DND-41 (cell line): ENCODE data around the gene NEK9.

Experiments
- ATAC-seq: fragments of 200-7000 bp; cut with Tn5 transposase; 3 replicates; pipeline ENCODE4 v1.9.1; 2021; ENCODE audit warnings: low read depth; ENCODE audit not compliant: insufficient read depth
- DNase-seq: peaks from one replicate; pipeline ENCODE4 v3.0.0-alpha.2; 2020
- H2AFZ ChIP-seq: 2 replicates; pipeline ENCODE4 v1.6.0; 2012; ENCODE audit warnings: low read depth, low read length
- H3K27ac ChIP-seq: 2 replicates; pipeline ENCODE4 v1.5.1; 2012; ENCODE audit warnings: low read length, inconsistent platforms
- H3K27me3 ChIP-seq: fragments of 200-600 bp; sonication (generic); 2 replicates; pipeline ENCODE4 v1.6.0; 2012; ENCODE audit warnings: low read length, mild to moderate bottlenecking, inconsistent platforms; ENCODE audit not compliant: insufficient read depth, poor library complexity
- H3K36me3 ChIP-seq: 2 replicates; pipeline ENCODE4 v1.5.1; 2012; ENCODE audit warnings: low read length, inconsistent platforms; ENCODE audit not compliant: insufficient read depth
- H3K4me1 ChIP-seq: 2 replicates; pipeline ENCODE4 v1.5.1; 2012; ENCODE audit warnings: mild to moderate bottlenecking, low read length; ENCODE audit not compliant: insufficient read depth
- H3K4me2 ChIP-seq: 2 replicates; pipeline ENCODE4 v1.6.0; 2012; ENCODE audit warnings: mild to moderate bottlenecking, moderate library complexity, low read length, inconsistent platforms; ENCODE audit not compliant: insufficient read depth
- H3K4me3 ChIP-seq, 2 experiments: fragments of 200-600 bp in 1 of 2; shearing (Covaris generic) in 1 of 2; 2 replicates each; pipeline ENCODE4 v1.5.1; 2012 to 2016; ENCODE audit warnings: inconsistent platforms in 2 of 2, low read length in 2 of 2, mild to moderate bottlenecking in 2 of 2, low read depth in 1 of 2, moderate library complexity in 1 of 2
- H3K79me2 ChIP-seq: 2 replicates; pipeline ENCODE4 v1.6.0; 2012; ENCODE audit warnings: low read length, inconsistent platforms; ENCODE audit not compliant: insufficient read depth
- H3K9ac ChIP-seq: 2 replicates; pipeline ENCODE4 v1.6.0; 2012; ENCODE audit warnings: low read depth, mild to moderate bottlenecking, inconsistent platforms, low read length, moderate library complexity
- H3K9me3 ChIP-seq: 2 replicates; pipeline ENCODE4 v1.5.1; 2012; ENCODE audit warnings: low read length, moderate library complexity, mild to moderate bottlenecking, inconsistent platforms; ENCODE audit not compliant: insufficient read depth, severe bottlenecking
- H4K20me1 ChIP-seq: 2 replicates; pipeline ENCODE4 v1.6.0; 2012; ENCODE audit warnings: low read length; ENCODE audit not compliant: insufficient read depth
- EZH2 ChIP-seq: IDR thresholded peaks from 3 replicates; pipeline ENCODE4 v1.6.1; 2012; ENCODE audit warnings: borderline replicate concordance, low read depth, mild to moderate bottlenecking, moderate library complexity, low read length, inconsistent platforms; ENCODE audit not compliant: severe bottlenecking
- TF ChIP-seq, protein P1 (sequence below): IDR thresholded peaks from 2 replicates; pipeline ENCODE4 v1.5.1; 2012; ENCODE audit warnings: borderline replicate concordance, low read length, moderate library complexity, mild to moderate bottlenecking; ENCODE audit not compliant: poor library complexity, severe bottlenecking; ENCODE audit errors: extremely low read depth

The NEK9 gene

DNA sequence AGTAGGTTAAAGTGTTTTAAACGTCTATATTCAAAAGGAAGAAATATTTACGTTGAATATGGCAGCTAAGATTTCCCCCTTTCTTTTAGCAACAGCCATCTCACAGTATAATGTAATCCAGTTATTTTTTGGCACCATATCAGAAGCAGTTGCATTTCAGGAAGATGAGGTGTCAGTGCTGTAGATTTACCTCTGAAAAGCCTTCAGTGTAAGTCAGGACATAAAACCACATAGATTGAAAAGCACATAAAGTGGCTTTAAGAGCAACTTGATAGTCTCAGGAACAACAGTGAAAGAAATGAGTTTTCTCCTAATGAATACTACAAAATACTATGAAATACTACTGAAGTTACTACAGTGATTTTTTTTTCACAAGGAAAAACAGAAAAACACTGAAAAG lies 82.5 kb downstream of the NEK9 start:
- ATAC-seq, result 0 out of 3 replicates have a peak, but pooled peaks have one; percentile 19
- H3K4me3 ChIP-seq, result no peak overlapping the region
- no peak overlapping the region for H2AFZ ChIP-seq
- H3K4me2 ChIP-seq, result peak overlapping the region; percentile 26; the same call in 1 of the 2 replicates
- H3K9me3 ChIP-seq, result no peaks in the 10 kb centered on the region
- H4K20me1 ChIP-seq, result peaks cover 5% of the 10 kb centered on the region; the same call in 1 of the 2 replicates
- TF ChIP-seq, protein P1, sequence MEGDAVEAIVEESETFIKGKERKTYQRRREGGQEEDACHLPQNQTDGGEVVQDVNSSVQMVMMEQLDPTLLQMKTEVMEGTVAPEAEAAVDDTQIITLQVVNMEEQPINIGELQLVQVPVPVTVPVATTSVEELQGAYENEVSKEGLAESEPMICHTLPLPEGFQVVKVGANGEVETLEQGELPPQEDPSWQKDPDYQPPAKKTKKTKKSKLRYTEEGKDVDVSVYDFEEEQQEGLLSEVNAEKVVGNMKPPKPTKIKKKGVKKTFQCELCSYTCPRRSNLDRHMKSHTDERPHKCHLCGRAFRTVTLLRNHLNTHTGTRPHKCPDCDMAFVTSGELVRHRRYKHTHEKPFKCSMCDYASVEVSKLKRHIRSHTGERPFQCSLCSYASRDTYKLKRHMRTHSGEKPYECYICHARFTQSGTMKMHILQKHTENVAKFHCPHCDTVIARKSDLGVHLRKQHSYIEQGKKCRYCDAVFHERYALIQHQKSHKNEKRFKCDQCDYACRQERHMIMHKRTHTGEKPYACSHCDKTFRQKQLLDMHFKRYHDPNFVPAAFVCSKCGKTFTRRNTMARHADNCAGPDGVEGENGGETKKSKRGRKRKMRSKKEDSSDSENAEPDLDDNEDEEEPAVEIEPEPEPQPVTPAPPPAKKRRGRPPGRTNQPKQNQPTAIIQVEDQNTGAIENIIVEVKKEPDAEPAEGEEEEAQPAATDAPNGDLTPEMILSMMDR, result no peak
- TF ChIP-seq EZH2, result no peak
- DNase-seq, result no peak
- H3K9ac ChIP-seq, result no peak overlapping the region
- peaks cover 34% of the 10 kb centered on the region for H3K4me1 ChIP-seq
- no peaks in the 10 kb centered on the region for H3K27me3 ChIP-seq
- H3K79me2 ChIP-seq, result peaks cover 60% of the 10 kb centered on the region
- H3K27ac ChIP-seq, result no peak overlapping the region
- H3K36me3 ChIP-seq, result peaks cover 40% of the 10 kb centered on the region

DNA sequence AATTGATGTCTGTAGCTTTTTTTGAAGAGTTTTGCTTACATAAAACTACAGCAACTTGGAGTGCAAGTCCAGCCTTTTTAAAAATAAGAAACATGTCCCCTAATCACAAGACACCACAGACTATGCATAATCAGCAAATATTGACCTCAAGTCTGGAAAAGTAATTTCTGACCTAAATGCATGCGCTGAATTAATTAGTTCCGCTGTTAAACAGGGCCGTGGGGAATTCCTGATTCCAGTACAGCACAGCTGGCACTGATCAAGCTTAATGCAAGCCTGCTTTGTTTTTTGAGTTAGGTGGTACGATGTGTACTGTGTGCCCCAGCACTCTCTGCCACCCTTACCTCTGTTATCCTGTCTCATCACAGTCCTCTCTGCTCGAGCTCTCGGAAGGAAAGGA lies 84.8 kb downstream of the NEK9 start:
- Histone ChIP-seq H2AFZ (no peak overlapping the region), H3K27me3 (no peaks in the 10 kb centered on the region), H3K36me3 (peaks cover 46% of the 10 kb centered on the region), H3K27ac (no peak overlapping the region), H3K79me2 (peaks cover 39% of the 10 kb centered on the region), H3K4me2 (no peak overlapping the region), H3K4me1 (peaks cover 29% of the 10 kb centered on the region; the same call in 1 of the 2 replicates), H4K20me1 (peaks cover 5% of the 10 kb centered on the region; the same call in 1 of the 2 replicates), H3K9me3 (no peaks in the 10 kb centered on the region), H3K4me3 (no peak overlapping the region), H3K9ac (no peak overlapping the region)
- ATAC-seq (no peak), DNase-seq (no peak)
- TF ChIP-seq, protein P1, result no peak
- no peak for TF ChIP-seq EZH2

DNA sequence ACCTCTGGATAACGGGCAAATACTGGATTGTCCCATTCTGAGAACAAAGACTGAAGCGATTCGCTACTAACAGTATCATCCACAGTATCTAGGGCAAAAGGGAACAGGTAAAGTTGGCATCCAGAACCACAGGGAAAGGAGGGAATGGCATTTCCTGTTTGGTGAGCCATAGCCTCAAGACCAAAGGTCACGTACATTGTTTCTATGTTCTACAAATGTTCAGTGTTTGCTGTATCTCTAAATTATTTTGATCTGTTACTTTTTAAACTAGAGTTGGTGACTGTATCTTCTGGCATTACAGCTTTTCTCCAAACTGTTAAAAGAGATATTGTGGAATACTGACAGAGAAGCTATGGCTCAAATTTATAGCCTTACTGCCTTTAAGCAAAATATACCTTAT lies 85.2 kb downstream of the NEK9 start:
- no peak overlapping the region for H3K9ac ChIP-seq
- no peaks in the 10 kb centered on the region for H3K27me3 ChIP-seq
- peaks cover 50% of the 10 kb centered on the region for H3K36me3 ChIP-seq
- TF ChIP-seq, protein P1, result no peak
- TF ChIP-seq EZH2, result no peak
- H2AFZ ChIP-seq, result no peak overlapping the region
- no peak overlapping the region for H3K4me2 ChIP-seq
- no peak overlapping the region for H3K27ac ChIP-seq
- H3K4me1 ChIP-seq, result peaks cover 24% of the 10 kb centered on the region; the same call in 1 of the 2 replicates
- no peak for ATAC-seq
- DNase-seq, result no peak
- no peak overlapping the region for H3K4me3 ChIP-seq
- H4K20me1 ChIP-seq, result peaks cover 5% of the 10 kb centered on the region; the same call in 1 of the 2 replicates
- no peaks in the 10 kb centered on the region for H3K9me3 ChIP-seq
- peaks cover 35% of the 10 kb centered on the region for H3K79me2 ChIP-seq

DNA sequence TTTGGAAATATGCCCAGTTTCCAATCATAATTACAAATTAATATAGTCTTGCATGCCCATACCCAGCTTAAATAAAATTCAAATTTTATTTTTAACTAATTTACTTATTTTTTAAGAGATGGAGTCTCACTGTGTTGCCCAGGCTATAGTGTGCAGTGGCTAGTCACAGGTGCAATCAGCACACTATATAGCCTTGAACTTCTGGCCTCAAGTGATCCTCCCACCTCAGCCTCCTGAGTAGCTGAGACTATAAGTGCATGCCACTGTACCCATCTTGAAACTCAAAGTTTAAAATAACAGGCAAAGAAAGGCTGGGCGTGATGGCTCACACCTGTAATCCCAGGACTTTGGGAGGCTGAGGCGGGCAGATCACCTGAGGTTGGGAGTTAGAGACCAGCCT lies 85.9 kb downstream of the NEK9 start:
- Histone ChIP-seq H3K4me3 (no peak overlapping the region), H4K20me1 (peaks cover 5% of the 10 kb centered on the region; the same call in 1 of the 2 replicates), H3K79me2 (peaks cover 29% of the 10 kb centered on the region), H3K4me1 (peaks cover 18% of the 10 kb centered on the region; the same call in 1 of the 2 replicates), H3K4me2 (no peak overlapping the region), H3K27ac (no peak overlapping the region), H2AFZ (no peak overlapping the region), H3K36me3 (peaks cover 52% of the 10 kb centered on the region), H3K9ac (no peak overlapping the region), H3K27me3 (no peaks in the 10 kb centered on the region), H3K9me3 (no peaks in the 10 kb centered on the region)
- no peak for TF ChIP-seq EZH2
- TF ChIP-seq, protein P1, result no peak
- DNase-seq, result no peak
- no peak for ATAC-seq
